ENCODE measurements around the gene TMEM132D.

TMEM132D gene

GRCh38 chr12:129385637-129385990, 518.2 kb downstream of the TMEM132D start:
- FAIRE-seq (no peak), DNase-seq (ENCODE audit: insufficient read length, low spot score) (no peak)
- TF ChIP-seq CTCF (IDR thresholded peaks at IDR 0.05; ENCODE audit: insufficient read depth, missing control alignments), result no peak

- FAIRE-seq (no peak), DNase-seq (ENCODE audit: insufficient read length, low spot score) (no peak)
- TF ChIP-seq CTCF (IDR thresholded peaks at IDR 0.05; ENCODE audit: insufficient read depth, missing control alignments), result no peak
These were observed 519.9 kb downstream of the TMEM132D start for GRCh38 chr12:129383956-129384355.

GRCh38 chr12:129381715-129382114, 522.1 kb downstream of the TMEM132D start:
- DNase-seq (ENCODE audit: insufficient read length, low spot score), result no peak
- no peak for FAIRE-seq
- no peak for TF ChIP-seq CTCF (IDR thresholded peaks at IDR 0.05; ENCODE audit: insufficient read depth, missing control alignments)

- FAIRE-seq, result no peak
- TF ChIP-seq CTCF (IDR thresholded peaks at IDR 0.05; ENCODE audit: insufficient read depth, missing control alignments), result no peak
- no peak for DNase-seq (ENCODE audit: insufficient read length, low spot score)
These were observed 524.6 kb downstream of the TMEM132D start for GRCh38 chr12:129379076-129379804.

GRCh38 chr12:129378496-129378895, 525.3 kb downstream of the TMEM132D start:
- FAIRE-seq, result no peak
- TF ChIP-seq CTCF (IDR thresholded peaks at IDR 0.05; ENCODE audit: insufficient read depth, missing control alignments), result no peak

GRCh38 chr12:129373746-129374145, 530.1 kb downstream of the TMEM132D start:
- DNase-seq (ENCODE audit: insufficient read length, low spot score), result no peak
- no peak for TF ChIP-seq CTCF (IDR thresholded peaks at IDR 0.05; ENCODE audit: insufficient read depth, missing control alignments)
- FAIRE-seq, result no peak

More at GRCh38 chr12:129378496-129378895, 525.3 kb downstream of the TMEM132D start:
- no peak for DNase-seq (ENCODE audit: insufficient read length, low spot score)

GRCh38 chr12:129372876-129373275, 530.9 kb downstream of the TMEM132D start:
- DNase-seq (ENCODE audit: insufficient read length, low spot score) (no peak), FAIRE-seq (no peak)
- no peak for TF ChIP-seq CTCF (IDR thresholded peaks at IDR 0.05; ENCODE audit: insufficient read depth, missing control alignments)
